ENCODE data around the gene IQSEC1. TPM values are rescaled to one million over a fixed set of nuclear protein-coding genes. Genes with fewer than 3 reads are reported as not detected.
A peak's percentile ranks its signal among the peaks of the same experiment; 100 is the strongest.

IQSEC1 gene
- total RNA-seq, 6 experiments from 2014 or later, result 21.1 to 25.1 (median 21.9) TPM

DNA sequence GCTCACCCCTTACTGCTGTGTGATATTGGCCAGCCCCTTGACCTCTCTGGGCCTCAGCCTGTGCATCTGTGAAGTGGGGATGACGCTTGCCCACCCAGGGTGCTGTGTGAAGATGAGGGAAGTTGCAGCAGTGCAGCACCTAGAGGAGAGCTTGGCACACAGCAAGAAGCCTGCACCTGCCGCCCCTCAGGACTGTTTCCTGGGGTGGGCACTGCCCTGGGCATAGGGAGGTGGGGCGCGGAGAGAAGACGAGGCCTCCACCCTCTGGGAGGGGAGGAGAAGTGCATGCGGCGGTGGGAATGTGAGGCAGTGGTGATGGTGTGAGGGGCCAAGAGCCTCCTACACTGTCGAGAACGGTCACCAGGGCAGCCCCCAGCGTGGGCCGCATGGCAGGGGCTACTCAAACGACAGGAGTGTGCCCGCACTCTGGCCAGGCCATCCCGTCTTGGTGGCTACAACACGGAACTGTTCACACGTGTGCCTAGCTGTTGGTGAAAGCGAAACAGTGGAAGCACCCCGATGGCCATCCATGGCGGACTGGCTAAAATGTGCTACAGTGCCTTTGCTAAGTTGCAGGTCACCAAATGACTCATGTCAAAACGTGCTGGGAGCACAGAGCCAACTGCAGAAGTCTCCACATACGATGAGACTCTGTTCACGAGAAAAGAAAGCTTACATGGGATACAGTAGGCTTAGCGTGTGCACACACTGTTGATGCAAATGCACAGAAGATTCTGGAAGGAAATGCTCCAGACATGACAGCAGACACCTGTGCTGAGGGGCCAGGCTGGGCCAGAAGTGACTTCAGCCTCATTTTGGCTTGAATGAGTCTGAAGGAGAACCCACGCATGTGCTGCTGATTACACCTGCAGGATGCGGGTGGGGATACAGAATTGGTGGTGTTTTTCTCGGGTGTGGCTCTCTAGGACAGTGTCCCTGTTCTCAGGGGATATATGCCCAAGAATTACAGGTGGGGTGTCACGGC lies 40.4 kb upstream of the IQSEC1 start:
- H3K27ac Mint-ChIP-seq, result no peak overlapping the region
- no peaks in the 10 kb centered on the region for H3K36me3 Mint-ChIP-seq (ENCODE audit: low read depth)
- no peaks in the 10 kb centered on the region for H3K9me3 Mint-ChIP-seq
- TF ChIP-seq, protein P1, sequence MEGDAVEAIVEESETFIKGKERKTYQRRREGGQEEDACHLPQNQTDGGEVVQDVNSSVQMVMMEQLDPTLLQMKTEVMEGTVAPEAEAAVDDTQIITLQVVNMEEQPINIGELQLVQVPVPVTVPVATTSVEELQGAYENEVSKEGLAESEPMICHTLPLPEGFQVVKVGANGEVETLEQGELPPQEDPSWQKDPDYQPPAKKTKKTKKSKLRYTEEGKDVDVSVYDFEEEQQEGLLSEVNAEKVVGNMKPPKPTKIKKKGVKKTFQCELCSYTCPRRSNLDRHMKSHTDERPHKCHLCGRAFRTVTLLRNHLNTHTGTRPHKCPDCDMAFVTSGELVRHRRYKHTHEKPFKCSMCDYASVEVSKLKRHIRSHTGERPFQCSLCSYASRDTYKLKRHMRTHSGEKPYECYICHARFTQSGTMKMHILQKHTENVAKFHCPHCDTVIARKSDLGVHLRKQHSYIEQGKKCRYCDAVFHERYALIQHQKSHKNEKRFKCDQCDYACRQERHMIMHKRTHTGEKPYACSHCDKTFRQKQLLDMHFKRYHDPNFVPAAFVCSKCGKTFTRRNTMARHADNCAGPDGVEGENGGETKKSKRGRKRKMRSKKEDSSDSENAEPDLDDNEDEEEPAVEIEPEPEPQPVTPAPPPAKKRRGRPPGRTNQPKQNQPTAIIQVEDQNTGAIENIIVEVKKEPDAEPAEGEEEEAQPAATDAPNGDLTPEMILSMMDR (IDR thresholded peaks at IDR 0.05), result 0 out of 2 replicates have a peak, but pooled peaks have one; percentile 18
- H3K27me3 Mint-ChIP-seq (ENCODE audit: insufficient read depth), result peaks cover 49% of the 10 kb centered on the region
- H3K4me3 Mint-ChIP-seq, result no peak overlapping the region
- peaks cover 8% of the 10 kb centered on the region for H3K4me1 Mint-ChIP-seq (ENCODE audit: low read depth)
- DNase-seq, result no peak

DNA sequence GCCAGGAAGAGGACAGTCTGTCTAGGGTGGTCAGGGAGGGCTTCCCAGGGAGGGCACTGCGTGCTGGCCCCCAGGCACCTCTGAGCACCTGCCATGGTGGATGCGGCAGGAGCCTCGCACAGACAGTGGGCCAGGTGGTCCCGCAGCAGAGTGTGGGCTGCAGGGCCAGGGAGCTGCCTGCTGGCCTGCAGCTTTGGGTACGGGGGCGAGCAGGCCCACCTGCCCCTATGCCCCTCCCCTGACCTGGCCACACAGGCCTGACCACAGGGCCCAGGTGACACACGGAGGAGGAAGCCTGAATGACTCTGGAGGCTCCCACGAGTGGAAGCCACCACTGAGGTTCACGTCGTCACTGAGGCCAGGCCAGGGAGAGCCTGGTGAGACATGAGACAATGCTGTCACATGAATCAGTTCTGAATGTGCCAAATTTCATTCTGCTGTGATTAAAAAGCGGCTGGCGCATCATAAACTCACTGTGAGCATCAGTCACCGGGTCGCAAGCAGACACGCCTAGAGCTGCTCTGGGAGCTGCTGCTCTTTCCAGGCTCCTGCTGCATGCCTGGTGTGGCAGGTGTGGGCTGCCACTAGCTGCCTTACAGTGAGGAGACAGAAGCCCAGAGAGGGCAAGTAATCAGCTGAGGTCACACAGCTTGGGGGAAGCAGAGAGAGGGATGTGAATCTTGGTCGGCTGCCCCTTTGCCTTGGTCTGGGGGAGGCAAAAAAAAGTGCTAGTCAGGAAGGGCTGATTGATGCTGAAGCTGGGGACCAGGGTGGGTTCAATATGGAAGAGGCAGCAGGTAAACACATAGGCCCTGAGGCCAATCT lies 39.5 kb upstream of the IQSEC1 start:
- Mint-ChIP-seq H3K4me1 (ENCODE audit: low read depth) (peaks cover 14% of the 10 kb centered on the region), H3K4me3 (no peak overlapping the region), H3K27me3 (ENCODE audit: insufficient read depth) (peaks cover 50% of the 10 kb centered on the region), H3K27ac (no peak overlapping the region), H3K9me3 (no peaks in the 10 kb centered on the region), H3K36me3 (ENCODE audit: low read depth) (no peaks in the 10 kb centered on the region)
- no peak for DNase-seq
- TF ChIP-seq, protein P1 (IDR thresholded peaks at IDR 0.05), result no peak

DNA sequence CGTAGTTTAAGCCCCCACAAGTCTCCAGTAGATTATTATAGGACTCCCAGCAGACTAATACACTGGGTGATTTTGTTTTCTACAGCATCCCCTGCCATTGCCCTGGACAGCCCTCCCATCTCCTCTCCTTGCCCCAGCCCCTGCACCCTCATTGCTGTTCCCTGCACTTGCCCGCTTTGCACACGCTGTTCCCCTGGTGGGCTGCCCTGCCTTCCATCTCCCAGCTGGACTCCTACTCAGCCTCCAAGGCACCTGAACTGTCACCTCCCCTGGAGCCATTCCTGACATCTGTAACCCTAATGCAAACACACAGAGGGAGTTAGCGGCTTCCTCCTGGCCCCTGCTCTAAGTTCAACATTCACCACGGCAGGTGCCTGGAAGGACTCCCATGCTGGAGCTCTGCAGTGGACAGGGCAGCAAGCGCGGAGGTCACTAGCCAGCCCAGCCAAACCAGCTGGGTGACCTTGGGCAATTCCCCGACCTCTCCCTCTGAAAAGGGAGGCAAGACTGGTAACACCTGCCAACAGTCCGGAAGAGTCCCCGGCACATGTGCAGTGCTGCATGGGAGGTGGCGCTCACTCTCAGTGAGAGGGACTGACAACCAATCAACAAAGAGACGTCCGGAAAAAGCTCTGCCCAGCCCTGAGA lies 38.8 kb upstream of the IQSEC1 start:
- H3K36me3 Mint-ChIP-seq (ENCODE audit: low read depth), result no peaks in the 10 kb centered on the region
- H3K27ac Mint-ChIP-seq, result no peak overlapping the region
- H3K4me3 Mint-ChIP-seq, result no peak overlapping the region
- peaks cover 48% of the 10 kb centered on the region for H3K27me3 Mint-ChIP-seq (ENCODE audit: insufficient read depth)
- H3K4me1 Mint-ChIP-seq (ENCODE audit: low read depth), result peaks cover 18% of the 10 kb centered on the region
- TF ChIP-seq, protein P1 (IDR thresholded peaks at IDR 0.05), result no peak
- no peak for DNase-seq
- no peaks in the 10 kb centered on the region for H3K9me3 Mint-ChIP-seq

DNA sequence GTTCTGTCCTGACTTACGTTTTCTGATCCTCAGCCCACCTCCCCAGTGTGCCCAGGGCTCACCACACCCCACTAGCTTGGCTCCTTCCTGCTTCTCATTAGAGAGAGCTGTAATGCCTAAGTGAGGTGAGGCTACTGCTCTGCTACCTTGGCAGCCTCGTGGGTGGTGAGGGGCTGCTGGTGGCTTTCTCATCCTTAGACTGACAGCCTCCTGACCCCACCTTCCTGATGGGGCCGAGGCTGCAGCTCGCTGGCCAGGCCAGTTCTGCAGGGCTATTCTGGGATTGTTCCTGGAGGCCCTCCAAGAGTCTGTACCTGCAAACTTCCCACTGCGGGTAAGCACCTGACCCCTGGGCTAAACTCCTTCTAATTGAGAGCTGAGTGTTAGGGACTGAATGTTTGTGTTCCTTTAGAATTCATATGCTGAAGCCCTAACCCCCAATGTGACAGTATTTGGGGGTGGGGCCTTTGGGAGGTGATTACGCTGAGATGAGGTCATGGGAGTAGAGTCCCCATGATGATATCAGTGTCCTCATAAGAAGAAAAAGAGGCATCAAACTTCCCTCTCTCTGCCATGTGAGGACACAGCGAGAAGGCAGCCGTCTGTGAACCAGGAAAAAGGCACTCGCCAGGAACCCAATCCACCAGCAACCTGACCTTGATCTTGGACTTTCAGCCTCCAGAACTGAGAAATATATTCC lies 38.1 kb upstream of the IQSEC1 start:
- H3K36me3 Mint-ChIP-seq (ENCODE audit: low read depth), result no peaks in the 10 kb centered on the region
- no peak for DNase-seq
- TF ChIP-seq, protein P1 (IDR thresholded peaks at IDR 0.05), result no peak
- H3K27ac Mint-ChIP-seq, result no peak overlapping the region
- no peaks in the 10 kb centered on the region for H3K9me3 Mint-ChIP-seq
- peaks cover 25% of the 10 kb centered on the region for H3K4me1 Mint-ChIP-seq (ENCODE audit: low read depth)
- peaks cover 43% of the 10 kb centered on the region for H3K27me3 Mint-ChIP-seq (ENCODE audit: insufficient read depth)
- no peak overlapping the region for H3K4me3 Mint-ChIP-seq

DNA sequence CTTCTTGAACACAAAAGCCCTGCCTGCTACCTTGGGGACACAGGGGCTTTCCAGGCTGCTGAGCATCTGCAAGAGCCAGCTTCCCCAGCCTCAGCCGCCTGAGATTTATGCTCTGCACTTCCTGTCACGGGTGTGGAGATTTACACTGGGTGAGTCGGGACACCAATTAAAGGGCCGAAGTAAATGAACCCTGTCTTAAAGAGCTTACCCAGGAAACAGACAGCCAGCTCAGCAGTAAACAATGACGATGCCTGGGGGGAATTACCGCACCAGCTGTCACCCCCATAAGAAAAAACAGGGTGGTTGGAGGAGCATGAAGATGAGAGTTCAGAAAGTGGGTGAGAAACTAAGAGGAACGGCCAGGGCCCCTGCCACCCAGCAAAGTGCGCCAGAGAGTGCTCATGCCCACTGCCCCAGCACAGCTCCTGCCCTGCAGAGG lies 37.5 kb upstream of the IQSEC1 start:
- Mint-ChIP-seq H3K27ac (no peak overlapping the region), H3K4me1 (ENCODE audit: low read depth) (peaks cover 31% of the 10 kb centered on the region), H3K4me3 (no peak overlapping the region), H3K27me3 (ENCODE audit: insufficient read depth) (peaks cover 40% of the 10 kb centered on the region), H3K9me3 (no peaks in the 10 kb centered on the region), H3K36me3 (ENCODE audit: low read depth) (no peaks in the 10 kb centered on the region)
- TF ChIP-seq, protein P1 (IDR thresholded peaks at IDR 0.05), result no peak
- DNase-seq, result peak; percentile 20

All from HFFc6 (cell line).